Tibial nerve (tissue), 4 donors: Measurements from ENCODE around the gene PTPRO. TPM values are rescaled to one million over a fixed set of nuclear protein-coding genes. Genes with fewer than 3 reads are reported as not detected.

ENCODE experiments used
- DNase-seq, 2 donors: peaks; one replicate each; pipeline ENCODE4 v3.0.0-alpha.2; 2019; ENCODE audit warnings: low spot score in 2 of 2
- H3K27ac ChIP-seq, 4 donors: fragments of 200-600 bp; sonication (generic) in 3 of 4; one replicate each; pipeline ENCODE4 v1.5.1; 2017 to 2019; ENCODE audit warnings: mild to moderate bottlenecking in 1 of 4
- H3K27me3 ChIP-seq, 2 donors: fragments of 200-600 bp; sonication (generic) in 1 of 2; one replicate each; pipeline versions ENCODE4 v1.5.1 to v1.6.0; 2017 to 2019
- H3K36me3 ChIP-seq, 3 donors: fragments of 200-600 bp; sonication (generic); one replicate each; pipeline ENCODE4 v1.5.1; 2018 to 2019
- H3K4me1 ChIP-seq, 4 donors: fragments of 200-600 bp; sonication (generic) in 3 of 4; one replicate each; pipeline ENCODE4 v1.5.1; 2017 to 2019
- H3K4me3 ChIP-seq, 4 donors: fragments of 200-600 bp; sonication (generic) in 3 of 4; one replicate each; pipeline ENCODE4 v1.5.1; 2017 to 2019; ENCODE audit warnings: mild to moderate bottlenecking in 1 of 4, moderate library complexity in 1 of 4
- H3K9me3 ChIP-seq, 4 donors: fragments of 200-600 bp; sonication (generic) in 3 of 4; one replicate each; pipeline ENCODE4 v1.5.1; 2017 to 2019
- CTCF ChIP-seq, 5 experiments: fragments of 200-600 bp in 3 of 5; fragments of 450-650 bp in 2 of 5; sonication (generic) in 3 of 5; IDR thresholded peaks; one replicate each; pipeline ENCODE4 v1.5.1; 2016 to 2019; ENCODE audit warnings: antibody characterized with exemption in 5 of 5, mild to moderate bottlenecking in 3 of 5, moderate library complexity in 2 of 5
- EP300 ChIP-seq, 2 donors: sonication (generic); formaldehyde crosslinking; IDR thresholded peaks; one replicate each; pipeline ENCODE4 v1.6.1; 2017; ENCODE audit warnings: antibody characterized with exemption in 2 of 2, mild to moderate bottlenecking in 1 of 2
- POLR2A ChIP-seq, 2 donors: fragments of 450-650 bp; IDR thresholded peaks; one replicate each; pipeline ENCODE4 v1.6.1; 2017; ENCODE audit warnings: antibody characterized with exemption in 2 of 2, mild to moderate bottlenecking in 2 of 2, moderate library complexity in 2 of 2
- WGBS, 2 donors: methylation state at CpG; one replicate each; pipeline ENCODE4 v1.1.5; 2018; 5-methylcytosine and 5-hydroxymethylcytosine counted together
- total RNA-seq, 4 donors: library from RNA; depleted of rRNA; stranded (reverse); fragments of >200 nt; gene quantifications; one replicate each; pipeline ENCODE4 v1.1.0, GENCODE V29; 2016

PTPRO gene
- total RNA-seq, 4 donors from 2014 or later, result 1.3 to 5.1 (median 2.0) TPM

- TF ChIP-seq EP300 (IDR thresholded peaks at IDR 0.05), result no peak
- TF ChIP-seq POLR2A (IDR thresholded peaks at IDR 0.05), result no peak
- no peak for TF ChIP-seq CTCF (IDR thresholded peaks at IDR 0.05)
- Histone ChIP-seq H3K4me3 (no peak overlapping the region), H3K36me3 (peaks cover 0 to 47% (median 0%) of the 10 kb centered on the region in 3 donors), H3K27me3 (no peaks in the 10 kb centered on the region), H3K9me3 (no peaks in the 10 kb centered on the region), H3K27ac (peak overlapping the region in 2 of 4 donors; percentile 6), H3K4me1 (peaks cover 0 to 7% (median 0%) of the 10 kb centered on the region in 4 donors)
- DNase-seq, result no peak
- WGBS, 2 donors, result 51 to 55% methylated on average over 4 of the region's 4 CpGs
Measured at GRCh38 chr12:15620741-15621539, 298.6 kb downstream of the PTPRO start.

GRCh38 chr12:15625075-15625474 is 302.8 kb downstream of the PTPRO start:
- Histone ChIP-seq H3K27me3 (no peaks in the 10 kb centered on the region), H3K4me1 (peaks cover 0 to 44% (median 21%) of the 10 kb centered on the region in 4 donors), H3K27ac (peak overlapping the region in 1 of 4 donors; percentile 45), H3K36me3 (peaks cover 0 to 32% (median 0%) of the 10 kb centered on the region in 3 donors), H3K9me3 (no peaks in the 10 kb centered on the region), H3K4me3 (no peak overlapping the region)
- 91 to 98% methylated on average over 2 of the region's 2 CpGs for WGBS, 2 donors
- DNase-seq, result no peak
- TF ChIP-seq CTCF (IDR thresholded peaks at IDR 0.05), result no peak
- no peak for TF ChIP-seq EP300 (IDR thresholded peaks at IDR 0.05)
- no peak for TF ChIP-seq POLR2A (IDR thresholded peaks at IDR 0.05)

GRCh38 chr12:15627995-15628945 is 306.0 kb downstream of the PTPRO start:
- peak overlapping the region in 2 of 4 donors; percentile 8 to 10 for H3K4me3 ChIP-seq
- DNase-seq, result no peak
- H3K4me1 ChIP-seq, result peaks cover 0 to 65% (median 32%) of the 10 kb centered on the region in 4 donors
- WGBS, 2 donors, result 14 to 15% methylated on average over 4 of the region's 4 CpGs
- H3K27ac ChIP-seq, result peak overlapping the region; percentile 67 to 96 (median 90)
- no peak for TF ChIP-seq CTCF (IDR thresholded peaks at IDR 0.05)
- TF ChIP-seq EP300 (IDR thresholded peaks at IDR 0.05), result peak in 1 of 2 donors; percentile 29
- TF ChIP-seq POLR2A (IDR thresholded peaks at IDR 0.05), result no peak
- no peaks in the 10 kb centered on the region for H3K27me3 ChIP-seq
- no peaks in the 10 kb centered on the region for H3K9me3 ChIP-seq
- H3K36me3 ChIP-seq, result peaks cover 0 to 17% (median 0%) of the 10 kb centered on the region in 3 donors

- Histone ChIP-seq H3K27ac (peak overlapping the region; percentile 67 to 96 (median 90)), H3K4me3 (no peak overlapping the region), H3K36me3 (peaks cover 0 to 11% (median 0%) of the 10 kb centered on the region in 3 donors), H3K4me1 (peaks cover 0 to 74% (median 35%) of the 10 kb centered on the region in 4 donors), H3K27me3 (no peaks in the 10 kb centered on the region), H3K9me3 (no peaks in the 10 kb centered on the region)
- DNase-seq, result peak; percentile 69 to 84
- 1 to 7% methylated on average over 5 of the region's 5 CpGs for WGBS, 2 donors
- TF ChIP-seq CTCF (IDR thresholded peaks at IDR 0.05) (no peak), EP300 (IDR thresholded peaks at IDR 0.05) (peak; percentile 98), POLR2A (IDR thresholded peaks at IDR 0.05) (no peak)
Measured at GRCh38 chr12:15629108-15629507, 306.8 kb downstream of the PTPRO start.
